GM15510 (cell line): ENCODE results near the gene PLS3.

Experiments
- POLR2A ChIP-seq: IDR thresholded peaks from 3 replicates; pipeline ENCODE4 v1.6.1; 2011; ENCODE audit warnings: borderline replicate concordance; ENCODE audit not compliant: insufficient read length; ENCODE audit errors: extremely low read depth

PLS3 gene

GRCh38 chrX:115696039-115696438, 135.1 kb downstream of the PLS3 start:
- TF ChIP-seq POLR2A, result no peak

- TF ChIP-seq POLR2A, result no peak
Measured at GRCh38 chrX:115696939-115697338, 136.0 kb downstream of the PLS3 start.

- no peak for TF ChIP-seq POLR2A
Measured at GRCh38 chrX:115697806-115698205, 136.8 kb downstream of the PLS3 start.
